ENCODE results near the gene LMTK2. TPM values are rescaled to one million over a fixed set of nuclear protein-coding genes. Genes with fewer than 3 reads are reported as not detected.

The LMTK2 gene
- total RNA-seq, 2 donors from 2014 or later: 26.7 to 28.4 TPM

- DNase-seq (no peak), ATAC-seq (no peak)
- intact Hi-C loops (cut with DNase I): loop anchor here in 1 of 2 donors (5.0 kb wide), 2 partner anchors 64 to 144 kb away; no protein-coding TSS in a partner anchor
Measured at GRCh38 chr7:98166668-98166970, 60.0 kb downstream of the LMTK2 start.

GRCh38 chr7:98167653-98168052 is 61.0 kb downstream of the LMTK2 start:
- DNase-seq (no peak), ATAC-seq (no peak)
- intact Hi-C loops (cut with DNase I): loop anchor here (2.0 to 5.0 kb wide), 4 partner anchors 61 to 145 kb away; partner anchors contain the start of gene LMTK2 (in 1 of the 2)

GRCh38 chr7:98168181-98168903 is 61.7 kb downstream of the LMTK2 start:
- DNase-seq: peak; percentile 39
- ATAC-seq: peak; percentile 50 to 53
- intact Hi-C loops (cut with DNase I): loop anchor here (2.0 to 5.0 kb wide), 4 partner anchors 62 to 146 kb away; partner anchors contain the start of gene LMTK2 (in 1 of the 2)

DNA sequence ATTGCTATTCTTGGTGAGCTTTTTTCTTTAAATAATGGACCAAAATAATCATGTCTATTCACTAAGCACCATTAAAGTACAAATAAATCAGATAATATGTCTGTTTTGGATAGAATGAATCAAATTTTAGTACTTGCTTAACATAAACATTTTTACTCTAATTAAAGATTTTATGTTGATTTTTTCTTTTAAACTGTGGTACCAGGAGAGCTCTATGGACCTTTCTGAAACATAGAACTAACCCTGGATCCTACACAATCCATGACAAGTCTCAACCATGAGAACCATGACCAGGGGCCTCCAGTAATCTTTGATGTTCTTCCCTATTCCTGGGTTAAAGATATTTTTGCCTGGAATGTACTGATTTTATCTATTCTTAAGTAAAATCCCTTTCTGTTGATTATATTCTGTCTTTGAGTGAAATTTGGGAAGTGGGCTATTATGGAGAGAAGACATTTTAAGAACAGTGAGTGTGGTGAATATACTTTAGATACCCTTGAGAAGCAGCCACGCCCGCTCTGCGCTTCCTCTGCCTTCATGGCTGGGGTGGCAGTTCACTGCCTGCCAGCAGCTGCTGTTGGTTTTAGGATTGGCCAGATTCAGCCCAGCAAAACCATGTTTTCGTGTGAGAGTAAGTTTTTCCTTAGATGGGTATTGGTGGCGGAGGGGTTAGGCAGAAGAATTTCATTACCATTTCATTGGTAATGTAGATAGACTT is 62.4 kb downstream of the LMTK2 start:
- ATAC-seq: no peak
- no peak for DNase-seq
- intact Hi-C loops (cut with DNase I): loop anchor here (2.0 to 5.0 kb wide), 4 partner anchors 62 to 147 kb away; partner anchors contain the start of gene LMTK2 (in 1 of the 2)

- ATAC-seq (no peak), DNase-seq (no peak)
- intact Hi-C loops (cut with DNase I): no loop called here
Measured at GRCh38 chr7:98170966-98171365, 64.3 kb downstream of the LMTK2 start.

- ATAC-seq (no peak), DNase-seq (no peak)
- intact Hi-C loops (cut with DNase I): no loop called here
Measured at GRCh38 chr7:98171449-98171848, 64.8 kb downstream of the LMTK2 start.

DNA sequence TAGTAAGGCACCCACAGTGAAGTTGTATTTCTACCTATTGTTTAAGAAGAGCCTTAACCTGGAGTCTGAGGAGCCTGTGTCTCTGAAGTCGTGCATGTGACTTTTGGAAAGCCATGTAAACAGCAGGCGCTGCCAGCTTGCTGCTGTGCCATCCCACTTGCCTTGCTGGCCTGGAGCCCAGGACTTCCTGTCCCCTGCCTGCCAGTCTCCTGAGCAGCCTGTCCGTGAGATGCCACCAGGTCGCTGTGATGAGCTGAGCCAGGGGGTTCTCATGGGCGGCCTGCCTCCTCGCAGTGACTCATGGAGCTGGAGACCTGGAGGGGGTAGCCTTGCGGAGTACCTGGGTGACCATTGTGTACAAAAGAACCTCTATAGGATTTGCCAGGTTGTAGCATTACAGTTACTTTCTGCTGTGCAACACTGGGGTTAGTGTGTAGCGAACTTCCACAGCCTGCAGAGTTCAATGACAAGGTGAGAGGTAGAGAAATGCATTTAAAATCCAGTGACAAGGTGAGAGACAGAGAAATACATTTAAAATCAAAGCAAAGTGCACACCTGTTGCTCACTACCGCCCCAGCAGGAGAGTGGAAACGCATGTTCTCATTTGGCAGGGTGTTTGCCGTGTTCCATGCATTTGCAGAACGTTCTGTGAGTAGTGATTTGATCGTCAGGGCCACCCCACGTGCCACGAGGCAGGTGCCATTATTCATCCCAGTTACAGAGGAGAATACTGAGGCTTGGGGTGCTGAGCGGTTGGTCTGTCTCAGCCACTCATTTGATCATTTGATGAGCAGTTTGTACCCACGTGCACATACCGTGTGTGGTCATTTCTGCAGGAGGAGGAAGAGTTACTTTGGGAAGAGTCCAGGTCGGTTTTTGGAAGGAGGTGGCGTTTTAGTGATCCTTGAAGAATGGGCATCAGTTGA is 67.9 kb downstream of the LMTK2 start:
- ATAC-seq (peak; percentile 68 to 88), DNase-seq (peak; percentile 68)
- intact Hi-C loops (cut with DNase I): no loop called here

DNA sequence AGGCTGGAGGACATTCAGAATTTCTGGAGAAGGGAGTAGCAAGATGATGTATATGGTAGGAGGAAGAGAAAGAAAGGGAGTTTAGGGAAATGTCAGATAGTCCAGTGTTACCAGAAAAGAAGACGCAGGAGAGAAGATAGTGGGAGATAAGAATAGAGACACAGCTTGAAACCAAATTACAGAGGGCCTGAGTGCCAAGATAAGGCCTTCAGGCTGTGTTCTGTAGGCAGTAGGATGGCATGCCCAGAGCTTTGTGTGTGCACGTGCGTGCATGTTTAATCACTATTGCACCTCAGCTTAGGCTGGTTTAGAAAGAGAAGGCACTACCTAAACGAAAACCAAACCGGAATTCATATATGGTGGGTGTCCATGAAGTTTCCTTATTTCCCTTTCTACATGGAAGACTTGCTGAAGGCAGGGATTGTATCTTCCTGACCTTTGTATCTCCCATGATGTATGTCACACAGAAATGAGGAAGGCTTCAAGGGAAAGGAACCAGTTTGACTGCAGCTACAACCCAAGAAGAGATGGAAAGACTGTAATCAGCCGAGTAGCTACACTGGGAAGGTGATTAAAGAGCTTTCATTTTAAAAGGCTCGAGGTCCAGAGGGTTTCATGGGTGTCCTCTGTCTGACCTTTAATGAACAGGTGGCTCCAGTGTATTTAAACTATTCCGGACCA is 68.7 kb downstream of the LMTK2 start:
- intact Hi-C loops (cut with DNase I): no loop called here
- ATAC-seq (no peak), DNase-seq (no peak)

DNA sequence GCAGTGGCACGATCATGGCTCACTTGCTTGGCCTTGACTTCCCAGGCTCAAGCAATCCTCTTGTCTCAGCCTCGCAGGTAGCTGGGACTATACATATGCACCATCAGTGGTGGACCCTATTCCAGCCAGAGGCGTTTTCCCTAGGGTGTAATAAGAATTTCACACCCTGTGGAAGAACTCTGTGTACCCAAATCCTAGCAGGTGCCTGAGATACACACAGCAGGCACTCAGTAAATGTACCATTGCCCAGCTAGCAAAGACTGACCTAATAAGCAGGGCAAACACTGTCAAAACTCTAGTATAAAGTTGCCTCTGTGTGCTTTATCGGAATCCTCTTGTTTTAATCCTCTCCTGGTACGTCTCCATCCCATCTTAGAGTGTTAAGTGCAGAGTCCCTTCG is 70.9 kb downstream of the LMTK2 start:
- peak in 1 of 2 donors; percentile 25 for ATAC-seq
- no peak for DNase-seq
- intact Hi-C loops (cut with DNase I): no loop called here

DNA sequence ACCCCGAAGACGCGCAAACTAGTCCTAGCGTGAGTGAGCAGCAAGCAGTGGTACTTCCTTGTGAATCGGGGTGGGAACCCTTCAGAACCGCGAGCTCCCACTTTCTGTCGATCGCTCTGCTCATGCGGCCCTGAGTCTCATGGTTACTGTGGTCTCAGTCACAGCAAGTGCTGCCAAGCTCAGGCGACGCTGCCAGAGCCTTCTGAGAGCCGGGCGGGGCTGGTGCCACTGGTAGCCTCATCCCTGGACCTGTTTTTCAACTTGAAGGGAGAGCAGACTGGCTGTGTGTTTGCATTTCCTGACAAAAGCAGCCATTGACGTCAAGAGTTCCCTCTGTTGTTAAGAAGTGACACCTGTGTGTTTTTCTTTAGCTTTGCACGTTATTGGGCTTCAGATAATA is 71.7 kb downstream of the LMTK2 start:
- ATAC-seq: peak; percentile 85 to 86
- intact Hi-C loops (cut with DNase I): no loop called here
- DNase-seq: peak; percentile 71

DNA sequence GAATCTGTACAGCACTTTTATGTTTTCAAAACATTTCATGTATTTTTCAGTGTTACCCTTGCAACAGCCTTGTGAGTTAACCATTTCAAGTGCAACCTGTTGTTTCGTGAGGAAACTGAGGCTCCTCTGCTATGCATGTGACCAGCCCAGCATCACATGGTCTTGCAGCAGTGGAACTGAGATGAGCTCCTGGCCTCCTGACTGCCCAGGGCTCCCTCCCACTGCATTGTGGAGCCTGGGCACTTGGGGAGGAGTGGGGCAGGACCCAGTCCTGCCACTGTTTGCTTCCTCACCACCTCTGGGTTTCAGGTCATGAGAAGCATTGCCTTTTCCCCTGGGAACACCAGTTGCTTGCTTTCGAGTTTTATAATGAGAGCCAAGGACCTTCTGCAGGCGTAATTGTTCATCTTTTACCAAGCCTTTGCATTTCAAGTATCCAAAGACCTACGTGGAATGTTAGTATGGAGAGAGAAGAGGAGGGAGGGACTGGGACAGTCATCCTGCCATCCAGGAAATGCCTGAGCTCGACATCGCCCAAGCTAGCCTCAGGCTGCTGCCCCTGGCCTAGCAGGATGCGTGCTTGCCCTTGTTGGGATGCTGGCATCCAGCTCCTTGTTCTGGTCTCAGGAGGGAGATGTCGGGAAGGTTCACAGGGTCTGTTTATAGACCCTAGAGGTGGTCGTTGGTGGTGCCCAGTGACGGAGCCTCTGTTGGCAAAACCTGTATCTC is 72.3 kb downstream of the LMTK2 start:
- ATAC-seq: no peak
- no peak for DNase-seq
- intact Hi-C loops (cut with DNase I): no loop called here

GRCh38 chr7:98180751-98181150 is 74.1 kb downstream of the LMTK2 start:
- ATAC-seq: no peak
- intact Hi-C loops (cut with DNase I): no loop called here
- no peak for DNase-seq

DNA sequence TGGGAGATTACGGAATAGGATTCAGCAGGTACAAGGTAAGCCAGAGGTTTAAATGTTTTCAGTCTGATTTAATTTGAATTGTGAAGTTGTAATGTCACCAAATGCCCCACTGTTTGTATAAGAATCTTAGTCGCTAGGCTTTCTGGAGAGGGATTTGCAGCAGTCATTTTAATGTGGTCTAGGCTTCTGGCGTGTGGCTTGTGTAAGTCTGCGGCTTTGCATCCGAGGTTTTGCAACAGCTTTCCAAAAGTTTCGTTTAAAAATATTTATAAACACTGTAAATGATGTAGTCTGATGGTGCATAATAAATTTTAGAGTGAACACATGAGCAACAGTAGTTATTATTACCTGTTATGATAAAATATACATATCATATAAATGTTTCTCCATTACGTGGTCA is 78.4 kb downstream of the LMTK2 start:
- no peak for ATAC-seq
- no peak for DNase-seq

GRCh38 chr7:98186452-98187137 is 79.9 kb downstream of the LMTK2 start:
- peak in 1 of 2 donors; percentile 38 for ATAC-seq

More for the DNA sequence above, 78.4 kb downstream of the LMTK2 start:
- intact Hi-C loops (cut with DNase I): loop anchor here in 1 of 2 donors (2.0 kb wide), 1 partner anchor 20 kb away; no protein-coding TSS in a partner anchor

DNA sequence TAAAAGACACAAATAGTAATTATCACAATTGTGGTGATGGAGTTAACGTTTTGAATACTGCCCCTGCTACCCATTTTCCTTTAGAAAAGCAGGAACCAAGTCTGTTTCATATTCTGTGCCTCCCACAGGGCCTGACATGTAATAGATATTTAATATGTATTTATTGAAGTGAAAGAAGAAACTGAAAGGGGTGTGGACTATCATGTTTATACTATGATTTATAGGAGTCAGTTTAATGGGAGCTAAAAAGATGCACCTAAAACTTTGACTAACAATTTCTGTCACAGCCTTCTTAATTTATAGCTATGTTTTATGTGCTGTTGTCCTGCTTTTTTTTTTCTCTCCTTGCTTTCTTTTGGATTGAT is 80.5 kb downstream of the LMTK2 start:
- no peak for DNase-seq
- intact Hi-C loops (cut with DNase I): no loop called here
- no peak for ATAC-seq

More at GRCh38 chr7:98186452-98187137, 79.9 kb downstream of the LMTK2 start:
- intact Hi-C loops (cut with DNase I): no loop called here
- no peak for DNase-seq

- intact Hi-C loops (cut with DNase I): no loop called here
- DNase-seq (no peak), ATAC-seq (no peak)
Measured at GRCh38 chr7:98189559-98189958, 82.9 kb downstream of the LMTK2 start.

DNA sequence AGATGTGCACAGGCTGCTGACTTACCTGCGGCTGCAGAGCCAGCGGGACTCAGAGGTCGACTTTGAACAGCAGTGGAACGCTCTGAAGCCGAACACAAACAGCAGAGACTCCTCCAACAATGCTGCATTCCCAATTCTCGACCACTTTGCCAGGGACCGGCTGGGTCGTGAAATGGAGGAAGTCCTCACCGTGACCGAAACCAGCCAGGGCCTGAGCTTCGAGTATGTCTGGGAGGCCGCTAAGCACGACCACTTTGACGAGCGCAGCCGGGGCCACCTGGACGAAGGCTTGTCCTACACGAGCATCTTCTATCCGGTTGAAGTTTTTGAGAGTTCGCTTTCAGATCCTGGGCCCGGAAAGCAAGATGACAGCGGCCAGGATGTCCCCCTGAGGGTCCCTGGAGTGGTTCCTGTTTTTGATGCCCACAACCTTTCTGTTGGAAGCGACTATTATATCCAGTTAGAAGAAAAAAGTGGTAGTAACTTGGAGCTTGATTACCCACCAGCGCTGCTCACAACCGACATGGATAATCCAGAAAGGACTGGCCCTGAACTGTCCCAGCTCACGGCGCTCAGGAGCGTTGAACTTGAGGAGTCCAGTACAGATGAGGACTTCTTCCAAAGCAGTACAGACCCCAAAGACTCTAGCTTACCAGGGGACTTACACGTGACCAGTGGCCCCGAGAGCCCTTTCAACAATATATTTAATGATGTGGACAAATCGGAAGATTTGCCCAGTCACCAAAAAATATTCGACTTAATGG is 85.2 kb downstream of the LMTK2 start:
- intact Hi-C loops (cut with DNase I): no loop called here
- DNase-seq (no peak), ATAC-seq (no peak)

All from left cardiac atrium (tissue), 4 donors.